Body of pancreas (tissue), 4 donors: ENCODE data around the gene ADARB1.

ENCODE experiments used
- POLR2A ChIP-seq, 3 donors: fragments of 450-650 bp; IDR thresholded peaks; one replicate each; pipeline ENCODE4 v1.6.1; 2016; ENCODE audit warnings: antibody characterized with exemption in 3 of 3, mild to moderate bottlenecking in 2 of 3
- TF ChIP-seq, protein P1 (sequence below), 7 experiments: fragments of 450-650 bp in 4 of 7; fragments of 200-600 bp in 3 of 7; sonication (generic) in 3 of 7; IDR thresholded peaks; one replicate each; pipeline ENCODE4 v1.5.1; 2016 to 2019; ENCODE audit warnings: antibody characterized with exemption in 7 of 7

DNA sequence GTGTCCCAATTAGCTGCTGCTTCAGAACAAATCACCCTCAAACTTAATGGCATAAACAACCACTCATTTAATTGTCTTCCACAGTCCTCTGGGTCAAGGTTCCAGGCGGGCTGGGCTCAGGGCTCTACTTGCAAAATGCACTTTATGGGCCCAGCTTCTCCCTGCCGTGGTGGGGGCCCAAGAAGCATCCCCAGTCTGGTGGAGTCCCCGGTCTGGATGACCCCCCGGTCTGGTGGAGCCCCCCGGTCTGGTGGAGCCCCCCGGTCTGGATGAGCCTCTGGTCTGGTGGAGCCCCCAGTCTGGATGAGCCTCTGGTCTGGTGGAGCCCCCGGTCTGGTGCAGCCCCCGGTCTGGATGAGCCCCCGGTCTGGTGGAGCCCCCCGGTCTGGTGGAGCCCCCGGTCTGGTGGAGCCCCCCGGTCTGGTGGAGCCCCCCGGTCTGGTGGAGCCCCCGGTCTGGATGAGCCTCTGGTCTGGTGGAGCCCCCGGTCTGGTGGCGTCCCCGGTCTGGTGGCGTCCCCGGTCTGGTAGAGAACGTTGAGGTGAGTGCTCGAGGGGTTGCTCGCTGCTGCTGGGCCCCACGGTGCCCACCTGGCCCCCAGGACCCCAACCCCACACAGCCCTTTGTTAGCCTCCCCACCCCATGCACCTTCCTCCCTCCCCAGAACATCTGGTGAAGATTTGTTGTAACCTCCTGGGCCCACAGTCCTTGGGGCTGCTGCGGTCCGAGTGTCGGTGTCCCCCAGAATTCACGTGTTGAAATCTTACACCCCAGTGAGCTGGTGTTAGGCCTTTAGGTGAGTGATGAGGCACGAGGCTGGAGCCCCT is 179.5 kb downstream of the ADARB1 start:
- TF ChIP-seq, protein P1, sequence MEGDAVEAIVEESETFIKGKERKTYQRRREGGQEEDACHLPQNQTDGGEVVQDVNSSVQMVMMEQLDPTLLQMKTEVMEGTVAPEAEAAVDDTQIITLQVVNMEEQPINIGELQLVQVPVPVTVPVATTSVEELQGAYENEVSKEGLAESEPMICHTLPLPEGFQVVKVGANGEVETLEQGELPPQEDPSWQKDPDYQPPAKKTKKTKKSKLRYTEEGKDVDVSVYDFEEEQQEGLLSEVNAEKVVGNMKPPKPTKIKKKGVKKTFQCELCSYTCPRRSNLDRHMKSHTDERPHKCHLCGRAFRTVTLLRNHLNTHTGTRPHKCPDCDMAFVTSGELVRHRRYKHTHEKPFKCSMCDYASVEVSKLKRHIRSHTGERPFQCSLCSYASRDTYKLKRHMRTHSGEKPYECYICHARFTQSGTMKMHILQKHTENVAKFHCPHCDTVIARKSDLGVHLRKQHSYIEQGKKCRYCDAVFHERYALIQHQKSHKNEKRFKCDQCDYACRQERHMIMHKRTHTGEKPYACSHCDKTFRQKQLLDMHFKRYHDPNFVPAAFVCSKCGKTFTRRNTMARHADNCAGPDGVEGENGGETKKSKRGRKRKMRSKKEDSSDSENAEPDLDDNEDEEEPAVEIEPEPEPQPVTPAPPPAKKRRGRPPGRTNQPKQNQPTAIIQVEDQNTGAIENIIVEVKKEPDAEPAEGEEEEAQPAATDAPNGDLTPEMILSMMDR (IDR thresholded peaks at IDR 0.05): no peak
- TF ChIP-seq POLR2A (IDR thresholded peaks at IDR 0.05): no peak
